Fibroblast of skin of left quadriceps (primary cell): ENCODE data around the gene INPP4B.
A peak's percentile ranks its signal among the peaks of the same experiment; 100 is the strongest.

Experiments
- DNase-seq, 2 experiments: peaks; one replicate each; pipeline ENCODE4 v3.0.0-alpha.2; 2013; ENCODE audit warnings: low read depth in 2 of 2

Gene INPP4B

GRCh38 chr4:141999446-142000143 is 846.5 kb downstream of the INPP4B start:
- DNase-seq, result peak; percentile 12 to 18

DNA sequence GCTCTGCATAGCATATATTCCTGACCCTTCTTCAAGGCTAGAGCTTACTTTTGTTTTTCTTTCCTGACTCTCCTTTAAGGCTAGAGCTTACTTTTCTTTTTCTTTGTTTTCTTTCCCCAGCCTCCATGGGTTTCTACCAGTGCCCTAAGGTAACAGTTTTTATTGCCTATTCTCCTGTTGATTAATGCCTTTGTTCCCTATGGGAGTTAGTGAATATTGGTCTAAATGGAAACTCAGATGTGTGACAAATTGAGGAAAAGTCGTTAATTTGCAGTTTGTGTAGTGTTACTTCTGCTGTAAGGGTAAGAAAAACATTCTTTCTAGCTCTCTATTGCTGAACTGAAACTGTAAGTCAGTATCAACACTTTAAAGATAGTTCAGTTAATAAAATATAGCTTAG is 851.0 kb downstream of the INPP4B start:
- no peak for DNase-seq

- DNase-seq, result no peak
Observed at GRCh38 chr4:141977433-141977832, 868.7 kb downstream of the INPP4B start.
